Measurements from ENCODE around the gene FOXQ1. TPM values are rescaled to one million over a fixed set of nuclear protein-coding genes. Genes with fewer than 3 reads are reported as not detected.
A peak's percentile ranks its signal among the peaks of the same experiment; 100 is the strongest.
"Not testable (repeated sequence)": the region's sequence is repeated elsewhere in the genome, so short reads cannot be mapped to it uniquely, and the experiment has no call there.

Gene FOXQ1
- total RNA-seq, 1 donor from 2014 or later = 0.35 TPM

GRCh38 chr6:1318584-1318983 is 6.7 kb downstream of the FOXQ1 start:
- DNase-seq (ENCODE audit: low spot score); ATAC-seq: not testable (repeated sequence)

GRCh38 chr6:1321738-1322137 is 9.8 kb downstream of the FOXQ1 start:
- DNase-seq (ENCODE audit: low spot score) (no peak), ATAC-seq (no peak)

GRCh38 chr6:1322156-1322555 is 10.3 kb downstream of the FOXQ1 start:
- no peak for DNase-seq (ENCODE audit: low spot score)
- ATAC-seq = peak; percentile 30

- ATAC-seq (peak; percentile 93), DNase-seq (ENCODE audit: low spot score) (peak; percentile 79)
Measured at GRCh38 chr6:1322696-1323219, 10.9 kb downstream of the FOXQ1 start.

- no peak for DNase-seq (ENCODE audit: low spot score)
- peak; percentile 53 for ATAC-seq
Measured at GRCh38 chr6:1324936-1325335, 13.0 kb downstream of the FOXQ1 start.

GRCh38 chr6:1325461-1326309 is 13.8 kb downstream of the FOXQ1 start:
- ATAC-seq (no peak), DNase-seq (ENCODE audit: low spot score) (no peak)

- ATAC-seq = no peak
- DNase-seq (ENCODE audit: low spot score) = no peak
Measured at GRCh38 chr6:1326535-1327121, 14.7 kb downstream of the FOXQ1 start.

- ATAC-seq = no peak
- no peak for DNase-seq (ENCODE audit: low spot score)
Measured at GRCh38 chr6:1327630-1328029, 15.7 kb downstream of the FOXQ1 start.

- DNase-seq (ENCODE audit: low spot score) = no peak
Measured at GRCh38 chr6:1328129-1328800, 16.4 kb downstream of the FOXQ1 start.

GRCh38 chr6:1329708-1330107 is 17.8 kb downstream of the FOXQ1 start:
- DNase-seq (ENCODE audit: low spot score) = no peak

More at GRCh38 chr6:1328129-1328800, 16.4 kb downstream of the FOXQ1 start:
- ATAC-seq = no peak

GRCh38 chr6:1334684-1335083 is 22.8 kb downstream of the FOXQ1 start:
- DNase-seq (ENCODE audit: low spot score) = peak; percentile 49
- ATAC-seq = peak; percentile 46

More at GRCh38 chr6:1329708-1330107, 17.8 kb downstream of the FOXQ1 start:
- no peak for ATAC-seq

- peak; percentile 85 for ATAC-seq
- DNase-seq (ENCODE audit: low spot score) = peak; percentile 87
Measured at GRCh38 chr6:1335367-1336037, 23.6 kb downstream of the FOXQ1 start.

- DNase-seq (ENCODE audit: low spot score) (peak; percentile 71), ATAC-seq (peak; percentile 90)
Measured at GRCh38 chr6:1336246-1336843, 24.4 kb downstream of the FOXQ1 start.

GRCh38 chr6:1337791-1338190 is 25.9 kb downstream of the FOXQ1 start:
- ATAC-seq (no peak), DNase-seq (ENCODE audit: low spot score) (no peak)

GRCh38 chr6:1346101-1346500 is 34.2 kb downstream of the FOXQ1 start:
- ATAC-seq = no peak
- no peak for DNase-seq (ENCODE audit: low spot score)

GRCh38 chr6:1346558-1347091 is 34.7 kb downstream of the FOXQ1 start:
- ATAC-seq (no peak), DNase-seq (ENCODE audit: low spot score) (no peak)

- DNase-seq (ENCODE audit: low spot score) (no peak), ATAC-seq (no peak)
Measured at GRCh38 chr6:1347161-1347560, 35.3 kb downstream of the FOXQ1 start.

GRCh38 chr6:1348675-1349074 is 36.8 kb downstream of the FOXQ1 start:
- no peak for DNase-seq (ENCODE audit: low spot score)
- ATAC-seq = no peak

GRCh38 chr6:1349655-1350054 is 37.8 kb downstream of the FOXQ1 start:
- DNase-seq (ENCODE audit: low spot score) = no peak
- ATAC-seq = no peak

GRCh38 chr6:1351381-1352008 is 39.6 kb downstream of the FOXQ1 start:
- DNase-seq (ENCODE audit: low spot score) (no peak), ATAC-seq (no peak)
